KMS-11 (cell line): ENCODE results near the gene HOOK1.

Experiments
- H2AFZ ChIP-seq: fragments of 200-600 bp; sonication (generic); 2 replicates; pipeline ENCODE4 v1.6.1; 2016; ENCODE audit warnings: antibody characterized with exemption, mixed run types, low read depth
- H3K27ac ChIP-seq: fragments of 200-600 bp; sonication (generic); 2 replicates; pipeline ENCODE4 v1.6.1; 2016; ENCODE audit warnings: mild to moderate bottlenecking, mixed run types
- H3K27me3 ChIP-seq: fragments of 200-600 bp; sonication (generic); 2 replicates; pipeline ENCODE4 v1.6.1; 2017; ENCODE audit warnings: mild to moderate bottlenecking, low read depth, mixed run types, moderate library complexity; ENCODE audit not compliant: insufficient read depth
- H3K36me3 ChIP-seq: fragments of 200-600 bp; sonication (generic); 2 replicates; pipeline ENCODE4 v1.6.1; 2017; ENCODE audit warnings: mild to moderate bottlenecking, mixed run types; ENCODE audit not compliant: insufficient read depth
- H3K4me1 ChIP-seq: fragments of 200-600 bp; sonication (generic); 2 replicates; pipeline ENCODE4 v1.6.1; 2016; ENCODE audit warnings: mild to moderate bottlenecking, low read depth, mixed run types; ENCODE audit not compliant: poor library complexity, severe bottlenecking
- H3K4me2 ChIP-seq: fragments of 200-600 bp; sonication (generic); 2 replicates; pipeline ENCODE4 v1.7.0; 2016; ENCODE audit warnings: mild to moderate bottlenecking, mixed run types
- H3K4me3 ChIP-seq: fragments of 200-600 bp; sonication (generic); IDR thresholded peaks from 2 replicates; pipeline ENCODE4 v1.6.1; 2017; ENCODE audit warnings: low read depth, low read length, mixed read lengths; ENCODE audit not compliant: insufficient read depth
- H3K79me2 ChIP-seq: fragments of 200-600 bp; sonication (generic); 2 replicates; pipeline ENCODE4 v1.6.1; 2016; ENCODE audit warnings: low read depth, mixed run types; ENCODE audit not compliant: insufficient read depth
- H3K9ac ChIP-seq: fragments of 200-600 bp; sonication (generic); 2 replicates; pipeline ENCODE4 v1.6.1; 2016; ENCODE audit warnings: mild to moderate bottlenecking, mixed run types
- H4K20me1 ChIP-seq: fragments of 200-600 bp; sonication (generic); 2 replicates; pipeline ENCODE4 v1.6.1; 2016; ENCODE audit warnings: mild to moderate bottlenecking, mixed run types; ENCODE audit not compliant: insufficient read depth
- CTCF ChIP-seq: fragments of 200-600 bp; sonication (generic); conservative IDR thresholded peaks from 2 replicates; pipeline ENCODE4 v1.6.1; 2017; ENCODE audit warnings: low read depth, mild to moderate bottlenecking, antibody characterized with exemption, low read length, moderate library complexity, mixed read lengths

HOOK1 gene

GRCh38 chr1:59768792-59769735 lies 45.7 kb upstream of the HOOK1 start:
- no peaks in the 10 kb centered on the region for H4K20me1 ChIP-seq
- no peak overlapping the region for H3K27ac ChIP-seq
- no peak overlapping the region for H3K4me3 ChIP-seq
- no peaks in the 10 kb centered on the region for H3K27me3 ChIP-seq
- no peak overlapping the region for H3K4me2 ChIP-seq
- TF ChIP-seq CTCF: no peak
- H3K36me3 ChIP-seq: no peaks in the 10 kb centered on the region
- H3K4me1 ChIP-seq: peaks cover 55% of the 10 kb centered on the region
- H2AFZ ChIP-seq: no peak overlapping the region
- H3K79me2 ChIP-seq: no peaks in the 10 kb centered on the region
- no peak overlapping the region for H3K9ac ChIP-seq

GRCh38 chr1:59769736-59770095 lies 45.0 kb upstream of the HOOK1 start:
- Histone ChIP-seq H3K4me1 (peaks cover 49% of the 10 kb centered on the region), H3K4me3 (no peak overlapping the region), H4K20me1 (no peaks in the 10 kb centered on the region), H3K79me2 (no peaks in the 10 kb centered on the region), H3K27ac (no peak overlapping the region), H3K27me3 (no peaks in the 10 kb centered on the region), H2AFZ (no peak overlapping the region), H3K9ac (no peak overlapping the region), H3K4me2 (no peak overlapping the region), H3K36me3 (no peaks in the 10 kb centered on the region)
- no peak for TF ChIP-seq CTCF

- Histone ChIP-seq H4K20me1 (no peaks in the 10 kb centered on the region), H3K9ac (no peak overlapping the region), H3K27me3 (no peaks in the 10 kb centered on the region), H3K36me3 (no peaks in the 10 kb centered on the region), H3K4me3 (no peak overlapping the region), H3K4me2 (no peak overlapping the region), H2AFZ (no peak overlapping the region), H3K79me2 (no peaks in the 10 kb centered on the region), H3K27ac (no peak overlapping the region), H3K4me1 (peaks cover 33% of the 10 kb centered on the region)
- TF ChIP-seq CTCF: no peak
Observed at GRCh38 chr1:59771361-59771760, 43.4 kb upstream of the HOOK1 start.

- TF ChIP-seq CTCF: no peak
- Histone ChIP-seq H3K27ac (no peak overlapping the region), H4K20me1 (no peaks in the 10 kb centered on the region), H3K4me2 (no peak overlapping the region), H3K27me3 (no peaks in the 10 kb centered on the region), H3K79me2 (no peaks in the 10 kb centered on the region), H3K4me1 (no peaks in the 10 kb centered on the region), H2AFZ (no peak overlapping the region), H3K9ac (no peak overlapping the region), H3K36me3 (no peaks in the 10 kb centered on the region), H3K4me3 (no peak overlapping the region)
Observed at GRCh38 chr1:59775480-59775879, 39.3 kb upstream of the HOOK1 start.
